H1 (cell line): Measurements from ENCODE around the gene CDH15. TPM values are rescaled to one million over a fixed set of nuclear protein-coding genes. Genes with fewer than 3 reads are reported as not detected.

Experiments used
- CTCF ChIA-PET: fragments of 300-600 bp; sonication (Branson Sonifier 250); formaldehyde crosslinking; loops from one replicate; lab custom pipeline; 2021; ENCODE audit not compliant: partially characterized antibody; lab: Charles Lee
- POLR2A ChIA-PET: fragments of 300-600 bp; sonication (Branson Sonifier 250); formaldehyde crosslinking; loops from one replicate; lab custom pipeline; 2021; ENCODE audit warnings: inconsistent platforms; ENCODE audit not compliant: partially characterized antibody; lab: Charles Lee
- DNase-seq, 2 experiments: peaks; one replicate each; pipeline versions ENCODE4 v3.0.0 to v3.0.0-alpha.2; 2010 to 2022; ENCODE audit warnings: low spot score in 2 of 2, low read depth in 1 of 2, mixed read lengths in 1 of 2
- FAIRE-seq: peaks from 2 replicates; lab custom pipeline; 2011; peaks lifted over from hg19 to GRCh38; lab: Jason Lieb, UNC
- H2AFZ ChIP-seq: 2 replicates; pipeline ENCODE4 v1.8.1; 2012; ENCODE audit warnings: low read length, inconsistent platforms
- H2AK5ac ChIP-seq: 2 replicates; pipeline ENCODE4 v1.6.1; 2013; ENCODE audit warnings: low read depth, low read length
- H2BK120ac ChIP-seq: replicated peaks from 2 replicates; pipeline ENCODE3; 2013; ENCODE audit warnings: low read depth, low read length, inconsistent platforms
- H2BK12ac ChIP-seq: 2 replicates; pipeline ENCODE4 v1.6.1; 2013; ENCODE audit warnings: low read depth, low read length
- H2BK15ac ChIP-seq: 2 replicates; pipeline ENCODE4 v1.6.1; 2013; ENCODE audit warnings: low read length
- H2BK20ac ChIP-seq: 2 replicates; pipeline ENCODE4 v1.6.1; 2013; ENCODE audit warnings: low read length
- H2BK5ac ChIP-seq: 2 replicates; pipeline ENCODE4 v1.6.1; 2013; ENCODE audit warnings: low read depth, low read length
- H3K14ac ChIP-seq: 2 replicates; pipeline ENCODE4 v1.6.1; 2013; ENCODE audit warnings: inconsistent platforms; ENCODE audit not compliant: insufficient read length
- H3K18ac ChIP-seq: 2 replicates; pipeline ENCODE4 v1.6.1; 2013; ENCODE audit warnings: low read length; ENCODE audit errors: extremely low read depth
- H3K23ac ChIP-seq: 2 replicates; pipeline ENCODE4 v1.6.1; 2013; ENCODE audit warnings: inconsistent platforms; ENCODE audit not compliant: insufficient read length
- H3K23me2 ChIP-seq: 2 replicates; pipeline ENCODE4 v1.6.1; 2013; ENCODE audit warnings: low read depth, low read length
- H3K27ac ChIP-seq: 2 replicates; pipeline ENCODE4 v1.6.1; 2011; ENCODE audit warnings: low read depth, low read length, inconsistent platforms
- H3K27me3 ChIP-seq, 4 experiments: replicated peaks in 1 of 4; 1 replicate in 1 of 4; 2 replicates in 3 of 4; pipeline versions ENCODE4 v1.6.1 to v1.8.1; 2011 to 2013; ENCODE audit warnings: low read length in 3 of 4, mild to moderate bottlenecking in 3 of 4, inconsistent platforms in 2 of 4, mixed read lengths in 2 of 4, moderate library complexity in 1 of 4; ENCODE audit not compliant: control insufficient read depth in 3 of 4, insufficient read depth in 3 of 4; ENCODE audit errors: extremely low read depth in 1 of 4
- H3K36me3 ChIP-seq, 4 experiments: 2 replicates each; pipeline versions ENCODE4 v1.6.1 to v1.8.1; 2011 to 2013; ENCODE audit warnings: mild to moderate bottlenecking in 4 of 4, low read length in 3 of 4, moderate library complexity in 2 of 4, control low read depth in 1 of 4, inconsistent platforms in 1 of 4; ENCODE audit not compliant: insufficient read depth in 4 of 4, control insufficient read depth in 2 of 4
- H3K4ac ChIP-seq: replicated peaks from 2 replicates; pipeline ENCODE3; 2013; ENCODE audit warnings: low read length, low read depth, mixed read lengths, inconsistent platforms; ENCODE audit not compliant: insufficient read length
- H3K4me1 ChIP-seq, 4 experiments: replicated peaks in 1 of 4; 1 replicate in 1 of 4; 2 replicates in 3 of 4; pipeline versions ENCODE4 v1.6.1 to v1.8.1; 2011 to 2013; ENCODE audit warnings: low read length in 3 of 4, inconsistent platforms in 2 of 4, mixed read lengths in 1 of 4; ENCODE audit not compliant: insufficient read depth in 4 of 4, control insufficient read depth in 3 of 4
- H3K4me2 ChIP-seq, 2 experiments: 2 replicates each; pipeline versions ENCODE4 v1.6.1 to v1.8.1; 2011 to 2013; ENCODE audit warnings: low read depth in 2 of 2, low read length in 2 of 2, control low read depth in 1 of 2, inconsistent platforms in 1 of 2, mild to moderate bottlenecking in 1 of 2; ENCODE audit not compliant: insufficient read depth in 1 of 2
- H3K4me3 ChIP-seq, 4 experiments: fragments of 200-600, 300-600 bp in 1 of 4; sonication (generic), shearing (Covaris generic), sonication (Bioruptor Twin) in 1 of 4; 2 replicates each; pipeline versions ENCODE4 v1.5.1 to v1.8.1; 2011 to 2016; ENCODE audit warnings: low read length in 4 of 4, low read depth in 3 of 4, control low read depth in 2 of 4, inconsistent platforms in 2 of 4, mild to moderate bottlenecking in 2 of 4, mixed read lengths in 1 of 4, moderate library complexity in 1 of 4; ENCODE audit not compliant: insufficient read depth in 2 of 4; ENCODE audit errors: extremely low read depth in 1 of 4
- H3K56ac ChIP-seq: replicated peaks from 2 replicates; pipeline ENCODE3; 2013; ENCODE audit warnings: low read depth, mild to moderate bottlenecking, mixed read lengths, low read length, inconsistent platforms; ENCODE audit not compliant: insufficient read length
- H3K79me1 ChIP-seq: 2 replicates; pipeline ENCODE4 v1.6.1; 2013; ENCODE audit warnings: low read depth, low read length, control low read depth
- H3K79me2 ChIP-seq, 2 experiments: 2 replicates each; pipeline versions ENCODE4 v1.6.1 to v1.8.1; 2012 to 2013; ENCODE audit warnings: low read length in 2 of 2, mild to moderate bottlenecking in 2 of 2, inconsistent platforms in 1 of 2; ENCODE audit not compliant: insufficient read depth in 2 of 2, control insufficient read depth in 1 of 2
- H3K9ac ChIP-seq, 4 experiments: replicated peaks in 1 of 4; 1 replicate in 1 of 4; 2 replicates in 3 of 4; pipeline versions ENCODE4 v1.6.1 to v1.8.1; 2011 to 2013; ENCODE audit warnings: low read depth in 3 of 4, low read length in 3 of 4, control low read depth in 2 of 4, mild to moderate bottlenecking in 2 of 4, moderate library complexity in 2 of 4, inconsistent platforms in 1 of 4; ENCODE audit errors: extremely low read depth in 1 of 4
- H3K9me3 ChIP-seq, 2 experiments: 2 replicates each; pipeline versions ENCODE4 v1.6.1 to v1.8.1; 2012 to 2013; ENCODE audit warnings: mild to moderate bottlenecking in 2 of 2, moderate library complexity in 2 of 2, control low read depth in 1 of 2, inconsistent platforms in 1 of 2, low read depth in 1 of 2, low read length in 1 of 2, mixed read lengths in 1 of 2; ENCODE audit not compliant: insufficient read depth in 2 of 2
- H4K20me1 ChIP-seq, 2 experiments: replicated peaks in 1 of 2; 2 replicates each; pipeline versions ENCODE3 to v1.8.1; 2011 to 2013; ENCODE audit warnings: inconsistent platforms in 2 of 2, low read length in 2 of 2, mild to moderate bottlenecking in 1 of 2; ENCODE audit not compliant: insufficient read depth in 2 of 2, control insufficient read depth in 1 of 2
- H4K5ac ChIP-seq: 2 replicates; pipeline ENCODE4 v1.6.1; 2013; ENCODE audit warnings: low read length, low read depth, mixed read lengths, inconsistent platforms; ENCODE audit not compliant: insufficient read length
- H4K8ac ChIP-seq: 2 replicates; pipeline ENCODE4 v1.8.0; 2013; ENCODE audit warnings: mild to moderate bottlenecking, moderate library complexity, low read length, inconsistent platforms; ENCODE audit not compliant: insufficient read depth; ENCODE audit errors: extremely low read depth
- H4K91ac ChIP-seq: replicated peaks from 2 replicates; pipeline ENCODE3; 2013; ENCODE audit warnings: low read length, mixed read lengths, inconsistent platforms; ENCODE audit not compliant: insufficient read length
- E2F6 ChIP-seq: IDR thresholded peaks from 2 replicates; pipeline ENCODE4 v1.6.1; 2012; ENCODE audit warnings: inconsistent platforms
- KDM1A ChIP-seq: fragments of 200-600, 300-600 bp; sonication (generic); IDR thresholded peaks from 2 replicates; pipeline ENCODE4 v1.7.1; 2016; ENCODE audit warnings: mild to moderate bottlenecking, low read length, borderline replicate concordance
- RBBP5 ChIP-seq: IDR thresholded peaks from 2 replicates; pipeline ENCODE4 v1.7.1; 2012; ENCODE audit warnings: low read depth, mild to moderate bottlenecking, inconsistent platforms, low read length, moderate library complexity, borderline replicate concordance
- SIX5 ChIP-seq: IDR thresholded peaks from 2 replicates; pipeline ENCODE4 v1.6.1; 2011; ENCODE audit warnings: mild to moderate bottlenecking, low read depth, low read length
- SUZ12 ChIP-seq: fragments of 200-600 bp; sonication (generic); IDR thresholded peaks from 2 replicates; pipeline ENCODE4 v1.6.1; 2012; ENCODE audit warnings: mild to moderate bottlenecking, inconsistent platforms, low read length, moderate library complexity, mixed read lengths
- TEAD4 ChIP-seq: IDR thresholded peaks from 2 replicates; pipeline ENCODE4 v1.6.1; 2012; ENCODE audit warnings: low read depth, low read length, inconsistent platforms, mixed read lengths
- WGBS, 2 experiments: shearing (Covaris generic) in 1 of 2; methylation state at CpG; one replicate each; pipeline versions ENCODE4 v1.1.6 to v1.1.7; 2013 to 2015; ENCODE audit warnings: low lambda C conversion rate in 2 of 2, mixed read lengths in 2 of 2, inconsistent platforms in 1 of 2, low coverage in 1 of 2, missing lambda C conversion rate in 1 of 2; ENCODE audit not compliant: insufficient replicate concordance in 2 of 2, insufficient coverage in 1 of 2, insufficient read length in 1 of 2; ENCODE audit errors: extremely low coverage in 1 of 2, missing lambda C conversion rate in 1 of 2; 5-methylcytosine and 5-hydroxymethylcytosine counted together
- polyA plus RNA-seq, 7 experiments: library from polyadenylated mRNA; depleted of rRNA in 3 of 7; stranded (reverse) in 5 of 7; unstranded in 2 of 7; fragments of >200 nt in 5 of 7; fragments of 200-250 nt in 2 of 7; gene quantifications; 1 replicate in 5 of 7; 2 replicates in 1 of 7; 4 replicates in 1 of 7; pipeline versions ENCODE4 v1.2.1 to v1.2.3, GENCODE V29; 2011 to 2013; ENCODE audit warnings: missing spikeins in 2 of 7, mixed read lengths in 2 of 7
- total RNA-seq: library from RNA; stranded (reverse); fragmentation: NEBNext Ultra II Directional; extraction: Animal tissue kit (Norgen Biotek cat#: 25700); gene quantifications from 2 replicates; pipeline ENCODE4 v1.2.1, GENCODE V29; 2021

CDH15 gene
- total and polyA plus RNA-seq, 2 of the 8 experiments (the other 6 are each of a cell fraction or from before 2014, with no cell fraction given) = 0.50 to 0.82 TPM

DNA sequence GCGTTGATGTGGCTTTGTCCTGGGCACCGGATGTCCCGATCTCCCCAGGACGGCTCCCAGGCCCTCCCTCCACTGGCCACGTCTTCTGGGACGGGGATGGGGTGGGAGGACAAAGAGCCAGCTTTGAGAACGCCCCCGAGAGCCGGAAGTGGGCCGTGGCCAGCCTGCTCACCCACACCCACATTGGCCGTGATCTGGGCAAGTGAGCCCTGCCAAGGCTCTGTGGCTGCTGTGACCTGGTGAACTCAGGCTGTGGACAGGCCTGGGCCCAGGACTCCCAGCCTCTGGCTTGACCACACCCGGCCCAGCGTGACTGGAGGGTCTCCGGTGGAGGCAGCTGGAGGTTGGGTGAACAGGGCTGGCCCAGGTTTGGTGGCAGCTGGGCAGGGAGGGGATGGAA, 3.3 kb downstream of the CDH15 start:
- FAIRE-seq (no peak), DNase-seq (peak in 1 of 2 experiments; percentile 35)
- Histone ChIP-seq H3K18ac (peak overlapping the region; percentile 19; the same call in 1 of the 2 replicates), H4K20me1 (peaks cover 0 to 3% of the 10 kb centered on the region in 2 experiments), H3K4ac (no peak overlapping the region), H3K4me3 (no peak overlapping the region), H3K56ac (no peak overlapping the region), H2BK120ac (peak overlapping the region; percentile 14), H4K91ac (no peak overlapping the region), H3K79me1 (no peaks in the 10 kb centered on the region), H2BK15ac (no peak overlapping the region), H2BK20ac (no peak overlapping the region), H3K27me3 (peaks cover 0 to 7% (median 3%) of the 10 kb centered on the region in 4 experiments; a peak in 4 of 7 replicates), H4K5ac (no peak overlapping the region), H3K4me2 (no peak overlapping the region), H3K14ac (no peak overlapping the region), H3K23ac (no peak overlapping the region), H3K23me2 (peaks cover 5% of the 10 kb centered on the region), H2BK12ac (peak overlapping the region; percentile 80; the same call in 1 of the 2 replicates), H4K8ac (peak overlapping the region; percentile 25; the same call in 1 of the 2 replicates), H2BK5ac (peak overlapping the region; percentile 60; the same call in 1 of the 2 replicates), H3K79me2 (no peaks in the 10 kb centered on the region), H2AK5ac (peak overlapping the region; percentile 93; the same call in 1 of the 2 replicates), H3K9ac (no peak overlapping the region), H3K36me3 (no peaks in the 10 kb centered on the region), H2AFZ (no peak overlapping the region), H3K4me1 (peaks cover 0 to 26% (median 17%) of the 10 kb centered on the region in 4 experiments; a peak in 6 of 7 replicates), H3K27ac (no peak overlapping the region), H3K9me3 (no peaks in the 10 kb centered on the region)
- ChIA-PET POLR2A (interaction anchor here (1.2 to 2.3 kb wide), 4 partner anchors 8 to 363 kb away, joined by 4 to 9 read pairs (median 5); partner anchors contain the start of gene APRT), CTCF (interaction anchor here (1.4 to 3.0 kb wide), 2 partner anchors 15 to 41 kb away, joined by 5 to 10 read pairs; no protein-coding TSS in a partner anchor)
- TF ChIP-seq SIX5 = no peak
- TF ChIP-seq RBBP5 = no peak
- no peak for TF ChIP-seq TEAD4
- no peak for TF ChIP-seq KDM1A
- no peak for TF ChIP-seq SUZ12
- no peak for TF ChIP-seq E2F6
- WGBS, 2 experiments = 90% methylated on average over 14 of the region's 14 CpGs; no CpG with 5 or more reads in 1 of the 2 experiments
